Liver (tissue), 9 donors: ENCODE measurements around the gene ADK. TPM values are rescaled to one million over a fixed set of nuclear protein-coding genes. Genes with fewer than 3 reads are reported as not detected.

Source experiments
- DNase-seq: peaks from one replicate; pipeline ENCODE4 v3.0.0-alpha.2; 2017; ENCODE audit warnings: low spot score
- H3K27ac ChIP-seq, 2 donors: one replicate each; pipeline ENCODE4 v1.7.0; 2013; ENCODE audit warnings: inconsistent platforms in 2 of 2, low read length in 2 of 2, control low read depth in 1 of 2, low read depth in 1 of 2, mild to moderate bottlenecking in 1 of 2
- H3K27me3 ChIP-seq, 4 donors: one replicate each; pipeline versions ENCODE4 v1.6.1 to v1.7.0; 2013; ENCODE audit warnings: low read length in 3 of 4, inconsistent platforms in 1 of 4, mild to moderate bottlenecking in 1 of 4, moderate library complexity in 1 of 4; ENCODE audit not compliant: control insufficient read depth in 4 of 4, insufficient read depth in 4 of 4
- H3K36me3 ChIP-seq, 4 donors: one replicate each; pipeline versions ENCODE4 v1.6.1 to v1.7.0; 2013; ENCODE audit warnings: low read length in 3 of 4, mild to moderate bottlenecking in 3 of 4, low read depth in 1 of 4, moderate library complexity in 1 of 4; ENCODE audit not compliant: control insufficient read depth in 4 of 4, insufficient read depth in 3 of 4
- H3K4me1 ChIP-seq, 4 donors: one replicate each; pipeline versions ENCODE4 v1.6.1 to v1.7.0; 2013; ENCODE audit warnings: low read length in 3 of 4, mild to moderate bottlenecking in 3 of 4, moderate library complexity in 1 of 4; ENCODE audit not compliant: control insufficient read depth in 4 of 4, insufficient read depth in 4 of 4
- H3K4me3 ChIP-seq, 3 donors: one replicate each; pipeline versions ENCODE4 v1.6.1 to v1.7.0; 2013; ENCODE audit warnings: low read length in 3 of 3, control low read depth in 1 of 3, low read depth in 1 of 3, mild to moderate bottlenecking in 1 of 3
- H3K9ac ChIP-seq, 2 donors: one replicate each; pipeline ENCODE4 v1.7.0; 2013; ENCODE audit warnings: low read length in 2 of 2, mild to moderate bottlenecking in 2 of 2, moderate library complexity in 2 of 2, control low read depth in 1 of 2, low read depth in 1 of 2
- H3K9me3 ChIP-seq, 4 donors: one replicate each; pipeline versions ENCODE4 v1.6.1 to v1.7.0; 2013; ENCODE audit warnings: low read length in 3 of 4; ENCODE audit not compliant: control insufficient read depth in 4 of 4
- CTCF ChIP-seq: fragments of 150-350 bp; IDR thresholded peaks from 2 replicates; pipeline ENCODE4 v1.5.1; 2017; ENCODE audit warnings: improper control_type of control experiment, low read depth, low read length; ENCODE audit not compliant: missing input control
- EGR1 ChIP-seq, 2 donors: IDR thresholded peaks; 2 replicates each; pipeline ENCODE4 v1.6.1; 2016 to 2018; ENCODE audit warnings: antibody characterized with exemption in 2 of 2, low read depth in 2 of 2
- HNF4A ChIP-seq, 2 donors: conservative IDR thresholded peaks; 2 replicates each; pipeline ENCODE4 v1.6.1; 2016; ENCODE audit warnings: antibody characterized with exemption in 2 of 2, mild to moderate bottlenecking in 2 of 2
- HNF4G ChIP-seq: IDR thresholded peaks from 2 replicates; pipeline ENCODE4 v1.6.1; 2016; ENCODE audit warnings: antibody characterized with exemption
- JUND ChIP-seq, 2 donors: IDR thresholded peaks; 2 replicates each; pipeline ENCODE4 v1.6.1; 2016; ENCODE audit warnings: antibody characterized with exemption in 2 of 2
- NR2F2 ChIP-seq: IDR thresholded peaks from 2 replicates; pipeline ENCODE4 v1.6.1; 2016; ENCODE audit warnings: antibody characterized with exemption
- RAD21 ChIP-seq, 2 donors: IDR thresholded peaks; 2 replicates each; pipeline ENCODE4 v1.6.1; 2016; ENCODE audit warnings: antibody characterized with exemption in 2 of 2, mild to moderate bottlenecking in 2 of 2
- REST ChIP-seq: IDR thresholded peaks from 2 replicates; pipeline ENCODE4 v1.6.1; 2016; ENCODE audit warnings: antibody characterized with exemption, mild to moderate bottlenecking
- RXRA ChIP-seq, 2 donors: IDR thresholded peaks; 2 replicates each; pipeline ENCODE4 v1.6.1; 2017 to 2018; ENCODE audit warnings: antibody characterized with exemption in 2 of 2, mild to moderate bottlenecking in 1 of 2
- SP1 ChIP-seq: IDR thresholded peaks from 2 replicates; pipeline ENCODE4 v1.6.1; 2018; ENCODE audit warnings: antibody characterized with exemption, mild to moderate bottlenecking
- TAF1 ChIP-seq: conservative IDR thresholded peaks from 2 replicates; pipeline ENCODE4 v1.6.1; 2016; ENCODE audit warnings: antibody characterized with exemption, mild to moderate bottlenecking
- YY1 ChIP-seq: IDR thresholded peaks from 2 replicates; pipeline ENCODE4 v1.6.1; 2016; ENCODE audit warnings: antibody characterized with exemption, mild to moderate bottlenecking
- WGBS: extraction: QIAGEN DNeasy Blood & Tissue Kit; methylation state at CpG from one replicate; pipeline ENCODE4 v1.1.7; 2013; 5-methylcytosine and 5-hydroxymethylcytosine counted together
- polyA plus RNA-seq, 2 donors: library from polyadenylated mRNA; stranded (reverse) in 1 of 2; unstranded in 1 of 2; fragments of 200-250 nt in 1 of 2; fragments of >200 nt in 1 of 2; fragmentation: Nextera tagmentation in 1 of 2; extraction: Ambion mirVana in 1 of 2; gene quantifications; one replicate each; pipeline versions ENCODE4 v1.2.1 to v1.2.3, GENCODE V29; 2013 to 2015
- total RNA-seq, 2 donors: library from RNA; depleted of rRNA; stranded (reverse); fragments of >200 nt; gene quantifications; one replicate each; pipeline ENCODE4 v1.2.3, GENCODE V29; 2014
- TF ChIP-seq, protein P1 (sequence below): IDR thresholded peaks from 2 replicates; pipeline ENCODE4 v1.6.1; 2016; ENCODE audit warnings: antibody characterized with exemption
- TF ChIP-seq, protein P2 (sequence below): IDR thresholded peaks from 2 replicates; pipeline ENCODE4 v1.6.1; 2016; ENCODE audit warnings: antibody characterized with exemption
- donor health status: healthy.
- donor health status: healthy.
- donor health status: healthy.
- donor health status: healthy.
- donor health status: healthy.

Gene ADK
- total and polyA plus RNA-seq, 4 donors, result 18.0 to 110 (median 65.5) TPM

DNA sequence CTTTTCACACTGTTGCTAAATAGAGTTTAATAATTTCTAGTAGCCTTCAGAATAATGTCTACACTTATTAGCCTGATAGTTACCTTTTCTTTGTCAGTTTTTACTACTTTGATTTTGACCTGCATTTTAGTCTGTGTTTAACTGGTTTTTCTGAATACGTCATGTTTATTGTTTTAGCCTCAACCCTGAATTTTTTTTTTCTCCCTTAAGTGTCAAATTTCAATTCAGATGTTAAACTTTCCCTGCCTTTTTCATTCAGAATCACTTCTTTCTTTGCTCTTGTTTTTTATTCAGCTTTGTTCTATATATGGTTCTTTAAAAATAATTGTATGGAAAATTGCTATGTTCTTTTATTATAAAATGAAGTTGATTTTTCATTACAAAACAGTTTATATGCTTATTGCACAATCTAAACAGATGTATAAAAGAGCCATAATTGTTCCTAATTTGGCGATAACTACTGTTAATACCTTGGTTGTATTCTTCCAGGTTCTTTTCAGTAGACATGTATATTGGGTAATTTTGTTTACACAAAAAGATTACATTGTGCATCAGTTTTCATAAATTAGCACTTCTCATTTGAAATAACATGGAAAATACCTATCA, 159.7 kb downstream of the ADK start:
- Histone ChIP-seq H3K27me3 (no peaks in the 10 kb centered on the region), H3K4me1 (peaks cover 4 to 20% (median 12%) of the 10 kb centered on the region in 4 donors), H3K36me3 (no peaks in the 10 kb centered on the region), H3K4me3 (no peak overlapping the region), H3K9ac (no peak overlapping the region), H3K27ac (no peak overlapping the region), H3K9me3 (no peaks in the 10 kb centered on the region)
- WGBS, result 98% methylated on average over 2 of the region's 2 CpGs
- DNase-seq, result no peak
- TF ChIP-seq RAD21 (IDR thresholded peaks at IDR 0.05) (no peak), HNF4G (no peak), NR2F2 (no peak), SP1 (no peak), TAF1 (no peak), CTCF (no peak), RXRA (IDR thresholded peaks at IDR 0.05) (no peak)
- TF ChIP-seq, protein P1, sequence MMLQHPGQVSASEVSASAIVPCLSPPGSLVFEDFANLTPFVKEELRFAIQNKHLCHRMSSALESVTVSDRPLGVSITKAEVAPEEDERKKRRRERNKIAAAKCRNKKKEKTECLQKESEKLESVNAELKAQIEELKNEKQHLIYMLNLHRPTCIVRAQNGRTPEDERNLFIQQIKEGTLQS, result no peak
- TF ChIP-seq, protein P2, sequence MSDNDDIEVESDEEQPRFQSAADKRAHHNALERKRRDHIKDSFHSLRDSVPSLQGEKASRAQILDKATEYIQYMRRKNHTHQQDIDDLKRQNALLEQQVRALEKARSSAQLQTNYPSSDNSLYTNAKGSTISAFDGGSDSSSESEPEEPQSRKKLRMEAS, result no peak

DNA sequence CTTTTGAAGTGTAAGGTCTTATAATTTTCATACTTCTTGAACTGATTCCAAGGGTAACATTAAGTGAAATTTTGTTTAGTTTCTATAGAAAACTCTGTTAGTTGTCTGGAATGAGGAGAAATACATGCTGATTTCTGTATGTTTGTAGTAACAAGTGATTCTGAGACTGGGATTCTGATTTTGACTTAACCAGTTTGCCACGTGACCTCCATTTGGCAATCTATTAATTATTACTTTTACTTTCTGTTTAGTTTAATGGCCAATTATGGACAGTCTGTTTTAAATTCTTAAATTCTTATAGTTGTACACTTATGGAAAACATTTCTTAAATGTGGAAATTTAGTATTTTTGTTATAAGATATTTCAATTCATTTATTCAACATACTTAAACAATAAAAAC, 163.1 kb downstream of the ADK start:
- Histone ChIP-seq H3K4me1 (peaks cover 0 to 5% (median 4%) of the 10 kb centered on the region in 4 donors), H3K27ac (no peak overlapping the region), H3K27me3 (no peaks in the 10 kb centered on the region), H3K9me3 (no peaks in the 10 kb centered on the region), H3K4me3 (peak overlapping the region in 1 of 3 donors; percentile 23), H3K9ac (no peak overlapping the region), H3K36me3 (peaks cover 0 to under 1% (median 0%) of the 10 kb centered on the region in 4 donors)
- no peak for DNase-seq
- WGBS, result 17% methylated on average over 1 of the region's 1 CpG
- TF ChIP-seq TAF1 (no peak), YY1 (no peak), EGR1 (IDR thresholded peaks at IDR 0.05; ENCODE audit: low read depth in 2 of 2) (no peak), REST (no peak), SP1 (no peak), HNF4G (no peak), NR2F2 (no peak), CTCF (no peak), HNF4A (conservative IDR thresholded peaks at IDR 0.05) (no peak), JUND (IDR thresholded peaks at IDR 0.05) (no peak)
- TF ChIP-seq, protein P2, result no peak
